ENCODE measurements around the gene PLA2G3.
"Not testable (repeated sequence)": the region's sequence is repeated elsewhere in the genome, so short reads cannot be mapped to it uniquely, and the experiment has no call there.

- TF ChIP-seq EZH2 (IDR thresholded peaks at IDR 0.05; ENCODE audit: borderline replicate concordance, low read depth, low read length, poor library complexity, severe bottlenecking) = not testable (repeated sequence)
- TF ChIP-seq, protein P1, sequence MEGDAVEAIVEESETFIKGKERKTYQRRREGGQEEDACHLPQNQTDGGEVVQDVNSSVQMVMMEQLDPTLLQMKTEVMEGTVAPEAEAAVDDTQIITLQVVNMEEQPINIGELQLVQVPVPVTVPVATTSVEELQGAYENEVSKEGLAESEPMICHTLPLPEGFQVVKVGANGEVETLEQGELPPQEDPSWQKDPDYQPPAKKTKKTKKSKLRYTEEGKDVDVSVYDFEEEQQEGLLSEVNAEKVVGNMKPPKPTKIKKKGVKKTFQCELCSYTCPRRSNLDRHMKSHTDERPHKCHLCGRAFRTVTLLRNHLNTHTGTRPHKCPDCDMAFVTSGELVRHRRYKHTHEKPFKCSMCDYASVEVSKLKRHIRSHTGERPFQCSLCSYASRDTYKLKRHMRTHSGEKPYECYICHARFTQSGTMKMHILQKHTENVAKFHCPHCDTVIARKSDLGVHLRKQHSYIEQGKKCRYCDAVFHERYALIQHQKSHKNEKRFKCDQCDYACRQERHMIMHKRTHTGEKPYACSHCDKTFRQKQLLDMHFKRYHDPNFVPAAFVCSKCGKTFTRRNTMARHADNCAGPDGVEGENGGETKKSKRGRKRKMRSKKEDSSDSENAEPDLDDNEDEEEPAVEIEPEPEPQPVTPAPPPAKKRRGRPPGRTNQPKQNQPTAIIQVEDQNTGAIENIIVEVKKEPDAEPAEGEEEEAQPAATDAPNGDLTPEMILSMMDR (conservative IDR thresholded peaks at IDR 0.05; ENCODE audit: low read depth, low read length) = not testable (repeated sequence)
These were observed 27.7 kb downstream of the PLA2G3 start for GRCh38 chr22:31112547-31113091.
